ENCODE data around the gene C16orf95. TPM values are rescaled to one million over a fixed set of nuclear protein-coding genes. Genes with fewer than 3 reads are reported as not detected.

C16orf95 gene
- total RNA-seq, 1 donor = 4.0 TPM

- Histone ChIP-seq H2AFZ (ENCODE audit: low read length) (no peak overlapping the region), H3K4me3 (ENCODE audit: insufficient read depth, low read length) (no peak overlapping the region), H3K27ac (ENCODE audit: low read depth, low read length) (no peak overlapping the region), H3K4me2 (ENCODE audit: insufficient read depth, low read length) (no peak overlapping the region), H3K79me2 (ENCODE audit: insufficient read depth, low read length) (no peaks in the 10 kb centered on the region), H3K36me3 (ENCODE audit: insufficient read depth, low read length) (no peaks in the 10 kb centered on the region), H3K9me3 (ENCODE audit: low read depth, low read length) (no peaks in the 10 kb centered on the region), H3K4me1 (ENCODE audit: insufficient read depth, low read length) (no peaks in the 10 kb centered on the region), H4K20me1 (ENCODE audit: insufficient read depth, low read length) (no peaks in the 10 kb centered on the region), H3K27me3 (ENCODE audit: insufficient read depth, low read length) (no peaks in the 10 kb centered on the region)
- DNase-seq (ENCODE audit: insufficient read length, low spot score, missing footprints) = no peak
- no peak for TF ChIP-seq CTCF (IDR thresholded peaks at IDR 0.05; ENCODE audit: extremely low read depth, low read depth, low read length)
These were observed 61.3 kb downstream of the C16orf95 start for GRCh38 chr16:87255866-87256265.

GRCh38 chr16:87254734-87255133 lies 62.5 kb downstream of the C16orf95 start:
- DNase-seq (ENCODE audit: insufficient read length, low spot score, missing footprints) = no peak
- Histone ChIP-seq H3K27me3 (ENCODE audit: insufficient read depth, low read length) (no peaks in the 10 kb centered on the region), H3K9me3 (ENCODE audit: low read depth, low read length) (no peaks in the 10 kb centered on the region), H3K4me2 (ENCODE audit: insufficient read depth, low read length) (no peak overlapping the region), H3K4me1 (ENCODE audit: insufficient read depth, low read length) (no peaks in the 10 kb centered on the region), H3K27ac (ENCODE audit: low read depth, low read length) (no peak overlapping the region), H3K4me3 (ENCODE audit: insufficient read depth, low read length) (no peak overlapping the region), H2AFZ (ENCODE audit: low read length) (no peak overlapping the region), H4K20me1 (ENCODE audit: insufficient read depth, low read length) (no peaks in the 10 kb centered on the region), H3K79me2 (ENCODE audit: insufficient read depth, low read length) (no peaks in the 10 kb centered on the region), H3K36me3 (ENCODE audit: insufficient read depth, low read length) (no peaks in the 10 kb centered on the region)
- TF ChIP-seq CTCF (IDR thresholded peaks at IDR 0.05; ENCODE audit: extremely low read depth, low read depth, low read length) = no peak

- H3K4me3 ChIP-seq (ENCODE audit: insufficient read depth, low read length) = no peak overlapping the region
- TF ChIP-seq CTCF (IDR thresholded peaks at IDR 0.05; ENCODE audit: extremely low read depth, low read depth, low read length) = no peak
- no peak overlapping the region for H3K4me2 ChIP-seq (ENCODE audit: insufficient read depth, low read length)
- no peaks in the 10 kb centered on the region for H3K27me3 ChIP-seq (ENCODE audit: insufficient read depth, low read length)
- H2AFZ ChIP-seq (ENCODE audit: low read length) = no peak overlapping the region
- H3K79me2 ChIP-seq (ENCODE audit: insufficient read depth, low read length) = no peaks in the 10 kb centered on the region
- DNase-seq (ENCODE audit: insufficient read length, low spot score, missing footprints) = no peak
- no peaks in the 10 kb centered on the region for H3K9me3 ChIP-seq (ENCODE audit: low read depth, low read length)
- H3K36me3 ChIP-seq (ENCODE audit: insufficient read depth, low read length) = no peaks in the 10 kb centered on the region
- no peak overlapping the region for H3K27ac ChIP-seq (ENCODE audit: low read depth, low read length)
- H4K20me1 ChIP-seq (ENCODE audit: insufficient read depth, low read length) = no peaks in the 10 kb centered on the region
- no peaks in the 10 kb centered on the region for H3K4me1 ChIP-seq (ENCODE audit: insufficient read depth, low read length)
These were observed 62.9 kb downstream of the C16orf95 start for GRCh38 chr16:87254296-87254695.

GRCh38 chr16:87253536-87253935 lies 63.7 kb downstream of the C16orf95 start:
- no peak overlapping the region for H3K4me2 ChIP-seq (ENCODE audit: insufficient read depth, low read length)
- no peak overlapping the region for H3K4me3 ChIP-seq (ENCODE audit: insufficient read depth, low read length)
- no peak overlapping the region for H3K27ac ChIP-seq (ENCODE audit: low read depth, low read length)
- H3K9me3 ChIP-seq (ENCODE audit: low read depth, low read length) = no peaks in the 10 kb centered on the region
- H2AFZ ChIP-seq (ENCODE audit: low read length) = peak overlapping the region; percentile 16
- no peaks in the 10 kb centered on the region for H4K20me1 ChIP-seq (ENCODE audit: insufficient read depth, low read length)
- no peaks in the 10 kb centered on the region for H3K36me3 ChIP-seq (ENCODE audit: insufficient read depth, low read length)
- H3K79me2 ChIP-seq (ENCODE audit: insufficient read depth, low read length) = no peaks in the 10 kb centered on the region
- no peaks in the 10 kb centered on the region for H3K4me1 ChIP-seq (ENCODE audit: insufficient read depth, low read length)
- no peak for TF ChIP-seq CTCF (IDR thresholded peaks at IDR 0.05; ENCODE audit: extremely low read depth, low read depth, low read length)
- no peak for DNase-seq (ENCODE audit: insufficient read length, low spot score, missing footprints)
- no peaks in the 10 kb centered on the region for H3K27me3 ChIP-seq (ENCODE audit: insufficient read depth, low read length)

Small RNA genes lying within 50 kb of the gene (small RNA-seq; reads per million reads assigned to genes)
- not detected for gene AC010531.2

Other genes starting within 250 kb of the C16orf95 start
- gene FBXO31, start 66.4 kb upstream of the C16orf95 start, total RNA-seq = 31.2 and 33.3 TPM in 2 replicates
- gene MAP1LC3B, start 74.9 kb upstream of the C16orf95 start, total RNA-seq = 44.5 and 62.5 TPM in 2 replicates
- gene ZCCHC14, start 175.6 kb upstream of the C16orf95 start, total RNA-seq = 36.9 and 41.8 TPM in 2 replicates

Measured in osteoblast (primary cell).